Keratinocyte (primary cell): ENCODE results near the gene SSBP2.

Experiments used
- EZH2 ChIP-seq: IDR thresholded peaks from one replicate; pipeline ENCODE4 v1.6.1; 2012; ENCODE audit warnings: inconsistent platforms, mild to moderate bottlenecking, low read length, moderate library complexity
- TF ChIP-seq, protein P1 (sequence below), 3 experiments: IDR thresholded peaks in 1 of 3; conservative IDR thresholded peaks in 1 of 3; optimal IDR thresholded peaks in 1 of 3; 2 replicates in 2 of 3; 3 replicates in 1 of 3; pipeline versions ENCODE3 to v1.5.1; 2011; ENCODE audit warnings: low read length in 3 of 3, mild to moderate bottlenecking in 3 of 3, moderate library complexity in 2 of 3, control low read depth in 1 of 3, inconsistent platforms in 1 of 3; ENCODE audit not compliant: insufficient read depth in 2 of 3; ENCODE audit errors: extremely low read depth in 1 of 3

DNA sequence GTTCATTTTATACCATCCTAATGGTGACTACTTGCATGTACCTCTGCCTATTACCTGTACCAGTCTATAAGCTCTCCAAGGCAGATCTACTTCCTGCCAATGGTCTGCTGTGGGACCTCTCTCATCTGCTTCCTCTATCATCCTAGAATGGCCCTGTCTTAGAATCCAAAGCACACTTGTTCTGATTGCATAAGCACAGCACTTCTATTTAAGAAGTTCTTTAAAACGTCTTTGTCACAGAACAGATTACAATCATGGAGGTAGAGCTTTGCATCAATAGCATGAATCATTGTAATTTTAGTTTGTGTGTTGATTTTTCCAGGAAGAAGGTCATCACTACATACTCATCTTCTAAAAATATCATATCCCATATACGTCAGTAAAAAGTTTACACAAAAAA is 225.2 kb downstream of the SSBP2 start:
- TF ChIP-seq, protein P1, sequence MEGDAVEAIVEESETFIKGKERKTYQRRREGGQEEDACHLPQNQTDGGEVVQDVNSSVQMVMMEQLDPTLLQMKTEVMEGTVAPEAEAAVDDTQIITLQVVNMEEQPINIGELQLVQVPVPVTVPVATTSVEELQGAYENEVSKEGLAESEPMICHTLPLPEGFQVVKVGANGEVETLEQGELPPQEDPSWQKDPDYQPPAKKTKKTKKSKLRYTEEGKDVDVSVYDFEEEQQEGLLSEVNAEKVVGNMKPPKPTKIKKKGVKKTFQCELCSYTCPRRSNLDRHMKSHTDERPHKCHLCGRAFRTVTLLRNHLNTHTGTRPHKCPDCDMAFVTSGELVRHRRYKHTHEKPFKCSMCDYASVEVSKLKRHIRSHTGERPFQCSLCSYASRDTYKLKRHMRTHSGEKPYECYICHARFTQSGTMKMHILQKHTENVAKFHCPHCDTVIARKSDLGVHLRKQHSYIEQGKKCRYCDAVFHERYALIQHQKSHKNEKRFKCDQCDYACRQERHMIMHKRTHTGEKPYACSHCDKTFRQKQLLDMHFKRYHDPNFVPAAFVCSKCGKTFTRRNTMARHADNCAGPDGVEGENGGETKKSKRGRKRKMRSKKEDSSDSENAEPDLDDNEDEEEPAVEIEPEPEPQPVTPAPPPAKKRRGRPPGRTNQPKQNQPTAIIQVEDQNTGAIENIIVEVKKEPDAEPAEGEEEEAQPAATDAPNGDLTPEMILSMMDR (optimal IDR thresholded peaks at IDR 0.05 in 1 of 3, IDR thresholded peaks at IDR 0.05 in 1 of 3, conservative IDR thresholded peaks at IDR 0.05 in 1 of 3; ENCODE audit: extremely low read depth in 1 of 3, insufficient read depth in 2 of 3, low read length in 3 of 3): no peak
- TF ChIP-seq EZH2: no peak
